WTC11 (cell line): ENCODE data around the gene N4BP2L1.

ENCODE experiments used
- ETV6 ChIP-seq: sonication (generic); formaldehyde crosslinking; IDR thresholded peaks from 2 replicates; pipeline ENCODE4 v1.8.1; 2022; ENCODE audit warnings: mild to moderate bottlenecking, missing genetic modification reagents
- FOXK1 ChIP-seq: sonication (generic); formaldehyde crosslinking; IDR thresholded peaks from 2 replicates; pipeline ENCODE4 v1.8.0; 2022; ENCODE audit warnings: mild to moderate bottlenecking, moderate library complexity, missing genetic modification reagents
- FOXP4 ChIP-seq: sonication (generic); formaldehyde crosslinking; IDR thresholded peaks from 2 replicates; pipeline ENCODE4 v1.8.0; 2022; ENCODE audit warnings: mild to moderate bottlenecking, missing genetic modification reagents
- NFYB ChIP-seq: sonication (generic); formaldehyde crosslinking; conservative IDR thresholded peaks from 2 replicates; pipeline ENCODE4 v1.8.0; 2022; ENCODE audit warnings: low read depth, missing genetic modification reagents
- TEAD4 ChIP-seq: sonication (generic); formaldehyde crosslinking; IDR thresholded peaks from 2 replicates; pipeline ENCODE4 v1.8.0; 2022; ENCODE audit warnings: mild to moderate bottlenecking, missing genetic modification reagents
- ZBTB43 ChIP-seq: sonication (generic); formaldehyde crosslinking; IDR thresholded peaks from 2 replicates; pipeline ENCODE4 v1.8.1; 2023; ENCODE audit warnings: mild to moderate bottlenecking, missing genetic modification reagents
- ZNF263 ChIP-seq: sonication (generic); formaldehyde crosslinking; IDR thresholded peaks from 2 replicates; pipeline ENCODE4 v1.8.1; 2022; ENCODE audit warnings: low read depth, mild to moderate bottlenecking, moderate library complexity, missing genetic modification reagents
- TF ChIP-seq, protein P1 (sequence below): fragments of 200-600 bp; IDR thresholded peaks from 2 replicates; pipeline ENCODE4 v1.8.0; 2022; ENCODE audit warnings: antibody characterized with exemption
- TF ChIP-seq, protein P2 (sequence below): sonication (generic); formaldehyde crosslinking; conservative IDR thresholded peaks from 2 replicates; pipeline ENCODE4 v1.8.1; 2022; ENCODE audit warnings: mild to moderate bottlenecking, missing genetic modification reagents

- TF ChIP-seq, protein P1, sequence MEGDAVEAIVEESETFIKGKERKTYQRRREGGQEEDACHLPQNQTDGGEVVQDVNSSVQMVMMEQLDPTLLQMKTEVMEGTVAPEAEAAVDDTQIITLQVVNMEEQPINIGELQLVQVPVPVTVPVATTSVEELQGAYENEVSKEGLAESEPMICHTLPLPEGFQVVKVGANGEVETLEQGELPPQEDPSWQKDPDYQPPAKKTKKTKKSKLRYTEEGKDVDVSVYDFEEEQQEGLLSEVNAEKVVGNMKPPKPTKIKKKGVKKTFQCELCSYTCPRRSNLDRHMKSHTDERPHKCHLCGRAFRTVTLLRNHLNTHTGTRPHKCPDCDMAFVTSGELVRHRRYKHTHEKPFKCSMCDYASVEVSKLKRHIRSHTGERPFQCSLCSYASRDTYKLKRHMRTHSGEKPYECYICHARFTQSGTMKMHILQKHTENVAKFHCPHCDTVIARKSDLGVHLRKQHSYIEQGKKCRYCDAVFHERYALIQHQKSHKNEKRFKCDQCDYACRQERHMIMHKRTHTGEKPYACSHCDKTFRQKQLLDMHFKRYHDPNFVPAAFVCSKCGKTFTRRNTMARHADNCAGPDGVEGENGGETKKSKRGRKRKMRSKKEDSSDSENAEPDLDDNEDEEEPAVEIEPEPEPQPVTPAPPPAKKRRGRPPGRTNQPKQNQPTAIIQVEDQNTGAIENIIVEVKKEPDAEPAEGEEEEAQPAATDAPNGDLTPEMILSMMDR: no peak
- no peak for TF ChIP-seq NFYB (CRISPR knock-in tag)
- no peak for TF ChIP-seq ZBTB43
- TF ChIP-seq FOXP4 (CRISPR knock-in tag): no peak
- no peak for TF ChIP-seq ZNF263 (CRISPR knock-in tag)
- TF ChIP-seq, protein P2, sequence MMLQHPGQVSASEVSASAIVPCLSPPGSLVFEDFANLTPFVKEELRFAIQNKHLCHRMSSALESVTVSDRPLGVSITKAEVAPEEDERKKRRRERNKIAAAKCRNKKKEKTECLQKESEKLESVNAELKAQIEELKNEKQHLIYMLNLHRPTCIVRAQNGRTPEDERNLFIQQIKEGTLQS: no peak
- TF ChIP-seq FOXK1 (CRISPR knock-in tag): no peak
- no peak for TF ChIP-seq TEAD4 (CRISPR knock-in tag)
- TF ChIP-seq ETV6 (CRISPR knock-in tag): no peak
Measured at GRCh38 chr13:32453981-32454380, 26.1 kb upstream of the N4BP2L1 start.
